ENCODE measurements around the gene PLAAT3. TPM values are rescaled to one million over a fixed set of nuclear protein-coding genes. Genes with fewer than 3 reads are reported as not detected.

The PLAAT3 gene
- total and polyA plus RNA-seq, 2 of the 8 experiments (the other 6 are each of a cell fraction or from before 2014, with no cell fraction given): 109 to 190 TPM

DNA sequence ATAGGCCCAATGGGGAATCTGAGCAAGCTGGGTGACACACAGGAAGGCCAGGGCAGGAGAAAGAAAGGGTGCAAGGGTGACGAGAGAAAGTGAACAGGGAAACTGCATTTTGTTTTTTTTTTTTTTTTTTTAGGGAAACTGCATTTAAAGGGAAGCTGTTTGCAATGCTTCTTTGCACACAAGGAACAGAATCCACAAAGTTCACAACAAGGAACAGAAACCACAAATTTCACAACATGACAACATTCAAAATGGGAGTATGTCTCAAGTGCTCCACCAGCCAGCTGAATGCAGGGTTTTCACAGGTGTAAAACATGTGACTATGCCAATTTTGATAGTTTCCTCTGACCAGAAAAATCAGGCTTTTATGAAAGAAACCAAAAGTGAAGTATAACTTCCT lies 6.8 kb upstream of the PLAAT3 start (continued):
- TF ChIP-seq SIN3A (conservative IDR thresholded peaks at IDR 0.05 in 1 of 2, IDR thresholded peaks at IDR 0.05 in 1 of 2; ENCODE audit: low read depth in 1 of 2, low read length in 2 of 2): no peak
- no peak for TF ChIP-seq ZNF274 (IDR thresholded peaks at IDR 0.05; ENCODE audit: borderline replicate concordance, extremely low read depth, low read length)
- no peak for TF ChIP-seq POU5F1 (IDR thresholded peaks at IDR 0.05; ENCODE audit: low read depth, low read length)
- TF ChIP-seq EP300 (IDR thresholded peaks at IDR 0.05; ENCODE audit: borderline replicate concordance in 1 of 2, low read depth in 2 of 2, low read length in 2 of 2): no peak
